A549 (cell line): ENCODE measurements around the gene LY6G6C. TPM values are rescaled to one million over a fixed set of nuclear protein-coding genes. Genes with fewer than 3 reads are reported as not detected.

ENCODE experiments used
- ATAC-seq, 2 experiments: fragments of 200-7000 bp in 1 of 2; fragments of >200 bp in 1 of 2; cut with Nextera tagmentation in 1 of 2; cut with Tn5 transposase in 1 of 2; 3 replicates each; pipeline versions ENCODE4 v1.8.0 to v1.9.1; 2018 to 2020; ENCODE audit warnings: mild to moderate bottlenecking in 1 of 2, moderate library complexity in 1 of 2
- CTCF ChIA-PET: fragments of 300-600 bp; sonication (Branson Sonifier 250); formaldehyde crosslinking; extraction: SDS; loops from one replicate; lab custom pipeline; 2021; ENCODE audit warnings: antibody characterized with exemption, inconsistent platforms; lab: Yijun Ruan, JAX
- POLR2A ChIA-PET: fragments of 350-600 bp; formaldehyde crosslinking; extraction: SDS; loops from one replicate; lab custom pipeline; 2021; ENCODE audit warnings: antibody characterized with exemption, inconsistent platforms; lab: Yijun Ruan, JAX
- DNase-seq, 2 experiments: peaks; one replicate each; pipeline versions ENCODE4 v3.0.0 to v3.0.0-alpha.2; 2011 to 2016; ENCODE audit warnings: low read depth in 1 of 2, low spot score in 1 of 2
- FAIRE-seq: peaks from 2 replicates; lab custom pipeline; 2011; peaks lifted over from hg19 to GRCh38; lab: Jason Lieb, UNC
- H3K27ac ChIP-seq, 2 experiments: fragments of >200 bp; sonication (Bioruptor Twin); formaldehyde crosslinking; 3 replicates each; pipeline ENCODE4 v1.5.1; 2016 to 2017
- H3K4me1 ChIP-seq: fragments of >200 bp; sonication (Bioruptor Twin); formaldehyde crosslinking; 3 replicates; pipeline ENCODE4 v1.6.1; 2016
- H3K4me2 ChIP-seq: fragments of >200 bp; sonication (Bioruptor Twin); formaldehyde crosslinking; 3 replicates; pipeline ENCODE4 v1.6.1; 2016
- H3K4me3 ChIP-seq: fragments of >200 bp; sonication (Bioruptor Twin); formaldehyde crosslinking; 3 replicates; pipeline ENCODE4 v1.5.1; 2016
- H3K9me3 ChIP-seq: fragments of >200 bp; sonication (Bioruptor Twin); formaldehyde crosslinking; 3 replicates; pipeline ENCODE4 v1.6.1; 2016
- CBX8 ChIP-seq: fragments of 200-600 bp; sonication (generic); IDR thresholded peaks from 2 replicates; pipeline ENCODE4 v1.6.1; 2016
- CHD4 ChIP-seq: fragments of 200-600 bp; sonication (generic); IDR thresholded peaks from 2 replicates; pipeline ENCODE4 v1.6.1; 2016; ENCODE audit warnings: antibody characterized with exemption, mild to moderate bottlenecking, borderline replicate concordance
- EHMT2 ChIP-seq: fragments of 200-600 bp; sonication (generic); IDR thresholded peaks from 2 replicates; pipeline ENCODE4 v1.6.1; 2016; ENCODE audit warnings: antibody characterized with exemption, low read depth, mild to moderate bottlenecking, moderate library complexity
- FOSL2 ChIP-seq, 2 experiments: fragments of 450-650 bp in 1 of 2; fragments of >200 bp in 1 of 2; sonication (Bioruptor Twin) in 1 of 2; formaldehyde crosslinking; IDR thresholded peaks; 2 replicates each; pipeline versions ENCODE4 v1.5.0 to v1.6.1; 2016 to 2020; ENCODE audit warnings: mild to moderate bottlenecking in 1 of 2, moderate library complexity in 1 of 2
- FOXS1 ChIP-seq: fragments of 250-450 bp; sonication (Bioruptor Pico); IDR thresholded peaks from 2 replicates; pipeline ENCODE4 v1.5.0; 2020; ENCODE audit warnings: mild to moderate bottlenecking, moderate library complexity
- HDAC2 ChIP-seq: fragments of 200-600 bp; sonication (generic); IDR thresholded peaks from 2 replicates; pipeline ENCODE4 v1.6.1; 2016
- HOXB13 ChIP-seq: fragments of 250-450 bp; sonication (Bioruptor Pico); IDR thresholded peaks from 2 replicates; pipeline ENCODE4 v1.5.0; 2020; ENCODE audit warnings: low read depth, mild to moderate bottlenecking, moderate library complexity
- HOXB5 ChIP-seq: fragments of 250-450 bp; sonication (Bioruptor Pico); IDR thresholded peaks from 2 replicates; pipeline ENCODE4 v1.5.0; 2020; ENCODE audit warnings: mild to moderate bottlenecking, moderate library complexity
- JUN ChIP-seq, 2 experiments: fragments of >200 bp; sonication (Bioruptor Twin); formaldehyde crosslinking; IDR thresholded peaks; 2 replicates in 1 of 2; 3 replicates in 1 of 2; pipeline ENCODE4 v1.6.1; 2016 to 2017
- KDM1A ChIP-seq: fragments of 200-600 bp; sonication (generic); IDR thresholded peaks from 2 replicates; pipeline ENCODE4 v1.6.1; 2016; ENCODE audit warnings: low read depth, mild to moderate bottlenecking
- MAX ChIP-seq: IDR thresholded peaks from 2 replicates; pipeline ENCODE4 v1.6.1; 2012
- MAZ ChIP-seq: fragments of 150-350 bp; IDR thresholded peaks from 2 replicates; pipeline ENCODE4 v1.6.1; 2014; ENCODE audit warnings: antibody characterized with exemption, low read depth, low read length, borderline replicate concordance
- NR3C1 ChIP-seq: fragments of >200 bp; sonication (Bioruptor Twin); formaldehyde crosslinking; IDR thresholded peaks from 3 replicates; pipeline ENCODE4 v1.6.1; 2017
- PHF8 ChIP-seq: fragments of 200-600 bp; sonication (generic); IDR thresholded peaks from 2 replicates; pipeline ENCODE4 v1.6.1; 2016; ENCODE audit warnings: low read depth, mild to moderate bottlenecking, antibody characterized with exemption, moderate library complexity, borderline replicate concordance
- POLR2A ChIP-seq: IDR thresholded peaks from 2 replicates; pipeline ENCODE4 v1.6.1; 2012; ENCODE audit warnings: mild to moderate bottlenecking, low read length
- RAD21 ChIP-seq, 2 experiments: fragments of >200 bp in 1 of 2; sonication (Bioruptor Twin) in 1 of 2; formaldehyde crosslinking in 1 of 2; IDR thresholded peaks in 1 of 2; conservative IDR thresholded peaks in 1 of 2; 2 replicates in 1 of 2; 3 replicates in 1 of 2; pipeline ENCODE4 v1.6.1; 2012 to 2018; ENCODE audit warnings: inconsistent platforms in 1 of 2
- RNF2 ChIP-seq: fragments of 200-600 bp; sonication (generic); IDR thresholded peaks from 2 replicates; pipeline ENCODE4 v1.6.1; 2016; ENCODE audit warnings: low read depth, mild to moderate bottlenecking, antibody characterized with exemption, moderate library complexity, borderline replicate concordance
- SMC3 ChIP-seq: fragments of >200 bp; sonication (Bioruptor Twin); formaldehyde crosslinking; IDR thresholded peaks from 3 replicates; pipeline ENCODE4 v1.6.1; 2018; ENCODE audit warnings: inconsistent platforms
- TP53 ChIP-seq: fragments of 250-450 bp; sonication (Bioruptor Pico); IDR thresholded peaks from 2 replicates; pipeline ENCODE4 v1.5.0; 2021; ENCODE audit warnings: mild to moderate bottlenecking, moderate library complexity
- ZNF302 ChIP-seq: fragments of 250-450 bp; sonication (Bioruptor Pico); IDR thresholded peaks from 2 replicates; pipeline ENCODE4 v1.9.0; 2021; ENCODE audit warnings: inconsistent platforms, mild to moderate bottlenecking, moderate library complexity
- WGBS: methylation state at CpG from one replicate; pipeline ENCODE4 v1.1.6; 2017; ENCODE audit errors: missing lambda C conversion rate; 5-methylcytosine and 5-hydroxymethylcytosine counted together
- polyA plus RNA-seq, 4 experiments: library from polyadenylated mRNA; depleted of rRNA in 3 of 4; stranded (reverse); fragments of >200 nt; fragmentation: RNase III in 1 of 4; extraction: RNeasy Plus Mini Kit Qiagen cat#74134 plus additional on column Dnase treatment in 1 of 4; gene quantifications; 2 replicates in 3 of 4; 3 replicates in 1 of 4; pipeline ENCODE4 v1.2.3, GENCODE V29; 2011 to 2017
- TF ChIP-seq, protein P1 (sequence below): fragments of >200 bp; sonication (Bioruptor Twin); formaldehyde crosslinking; IDR thresholded peaks from 3 replicates; pipeline ENCODE4 v1.6.1; 2016
- TF ChIP-seq, protein P2 (sequence below): IDR thresholded peaks from 2 replicates; pipeline ENCODE4 v1.6.1; 2012; ENCODE audit warnings: low read depth, borderline replicate concordance
- TF ChIP-seq, protein P3 (sequence below): IDR thresholded peaks from 2 replicates; pipeline ENCODE4 v1.6.1; 2012

Gene LY6G6C
- polyA plus RNA-seq, 2 of the 4 experiments (the other 2 are of a cell fraction) = 0.08 to 0.21 TPM

- CTCF ChIA-PET = interaction anchor here (1.5 to 3.1 kb wide), 2 partner anchors 9 to 128 kb away, joined by 3 to 9 read pairs; no protein-coding TSS in a partner anchor
Measured at GRCh38 chr6:31702405-31702818, 19.1 kb downstream of the LY6G6C start.

DNA sequence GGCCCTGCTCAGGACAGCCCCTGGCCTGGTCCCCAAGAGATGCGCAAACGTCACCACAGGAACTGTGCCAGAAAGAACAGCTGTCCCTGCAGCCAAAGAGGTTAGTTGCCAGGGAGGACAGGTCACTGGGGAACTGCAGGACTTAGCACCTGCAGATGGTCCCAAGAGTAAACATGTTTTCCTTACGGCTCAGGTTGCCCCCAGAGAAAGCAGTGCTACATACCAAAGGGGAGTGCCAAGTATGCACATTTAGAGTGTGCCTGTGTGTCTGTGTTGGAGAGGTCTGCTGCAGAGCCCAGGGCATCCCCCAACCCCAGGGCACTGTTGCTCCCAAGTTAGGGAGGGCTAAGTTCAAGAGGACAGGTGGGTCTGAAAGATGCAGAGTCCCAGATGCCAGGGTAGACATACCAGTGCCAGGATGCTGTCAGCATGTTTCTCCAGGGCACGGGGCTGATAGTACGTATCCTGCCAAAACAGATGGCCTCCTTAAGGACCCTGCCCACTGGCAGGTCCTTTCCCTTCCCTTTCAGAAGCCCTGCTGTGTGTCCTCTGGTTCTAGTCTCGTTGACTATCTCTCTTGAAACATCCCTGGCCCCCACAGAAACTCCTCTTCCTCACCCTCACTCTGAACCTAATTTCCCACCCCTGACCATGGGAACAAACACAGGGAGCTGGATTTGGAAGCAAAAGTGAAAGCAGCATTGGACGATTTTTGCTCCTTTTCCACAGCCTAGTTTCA lies 19.7 kb downstream of the LY6G6C start:
- WGBS = 64% methylated on average over 7 of the region's 7 CpGs
- ChIA-PET CTCF (interaction anchor here (1.5 to 3.1 kb wide), 2 partner anchors 8 to 128 kb away, joined by 3 to 9 read pairs; no protein-coding TSS in a partner anchor), POLR2A (no interaction called here)
- H3K4me3 ChIP-seq = peak overlapping the region; percentile 72
- FAIRE-seq (no peak), DNase-seq (no peak), ATAC-seq (no peak)
- H3K27ac ChIP-seq = peak overlapping the region; percentile 84 to 92
- peaks cover 13% of the 10 kb centered on the region; the same call in 2 of the 3 replicates for H3K4me1 ChIP-seq
- no peak for TF ChIP-seq POLR2A
- TF ChIP-seq HOXB5 = no peak
- TF ChIP-seq, protein P1, sequence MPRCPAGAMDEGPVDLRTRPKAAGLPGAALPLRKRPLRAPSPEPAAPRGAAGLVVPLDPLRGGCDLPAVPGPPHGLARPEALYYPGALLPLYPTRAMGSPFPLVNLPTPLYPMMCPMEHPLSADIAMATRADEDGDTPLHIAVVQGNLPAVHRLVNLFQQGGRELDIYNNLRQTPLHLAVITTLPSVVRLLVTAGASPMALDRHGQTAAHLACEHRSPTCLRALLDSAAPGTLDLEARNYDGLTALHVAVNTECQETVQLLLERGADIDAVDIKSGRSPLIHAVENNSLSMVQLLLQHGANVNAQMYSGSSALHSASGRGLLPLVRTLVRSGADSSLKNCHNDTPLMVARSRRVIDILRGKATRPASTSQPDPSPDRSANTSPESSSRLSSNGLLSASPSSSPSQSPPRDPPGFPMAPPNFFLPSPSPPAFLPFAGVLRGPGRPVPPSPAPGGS = no peak
- no peak for TF ChIP-seq HDAC2
- TF ChIP-seq, protein P2, sequence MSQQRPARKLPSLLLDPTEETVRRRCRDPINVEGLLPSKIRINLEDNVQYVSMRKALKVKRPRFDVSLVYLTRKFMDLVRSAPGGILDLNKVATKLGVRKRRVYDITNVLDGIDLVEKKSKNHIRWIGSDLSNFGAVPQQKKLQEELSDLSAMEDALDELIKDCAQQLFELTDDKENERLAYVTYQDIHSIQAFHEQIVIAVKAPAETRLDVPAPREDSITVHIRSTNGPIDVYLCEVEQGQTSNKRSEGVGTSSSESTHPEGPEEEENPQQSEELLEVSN = no peak
- no peak for TF ChIP-seq JUN (IDR thresholded peaks at IDR 0.05)
- no peak for TF ChIP-seq HOXB13
- no peak for TF ChIP-seq SMC3
- TF ChIP-seq NR3C1 = no peak
- no peak for TF ChIP-seq MAX
- TF ChIP-seq, protein P3, sequence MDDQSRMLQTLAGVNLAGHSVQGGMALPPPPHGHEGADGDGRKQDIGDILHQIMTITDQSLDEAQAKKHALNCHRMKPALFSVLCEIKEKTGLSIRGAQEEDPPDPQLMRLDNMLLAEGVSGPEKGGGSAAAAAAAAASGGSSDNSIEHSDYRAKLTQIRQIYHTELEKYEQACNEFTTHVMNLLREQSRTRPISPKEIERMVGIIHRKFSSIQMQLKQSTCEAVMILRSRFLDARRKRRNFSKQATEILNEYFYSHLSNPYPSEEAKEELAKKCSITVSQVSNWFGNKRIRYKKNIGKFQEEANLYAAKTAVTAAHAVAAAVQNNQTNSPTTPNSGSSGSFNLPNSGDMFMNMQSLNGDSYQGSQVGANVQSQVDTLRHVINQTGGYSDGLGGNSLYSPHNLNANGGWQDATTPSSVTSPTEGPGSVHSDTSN = no peak
- TF ChIP-seq PHF8 = no peak
- H3K9me3 ChIP-seq = no peaks in the 10 kb centered on the region
- H3K4me2 ChIP-seq = peak overlapping the region; percentile 81

More at GRCh38 chr6:31702405-31702818, 19.1 kb downstream of the LY6G6C start:
- WGBS = 13% methylated on average over 10 of the region's 10 CpGs
- ATAC-seq (peak; percentile 5 to 16; a peak in 3 of 6 replicates), FAIRE-seq (no peak), DNase-seq (no peak)
- Histone ChIP-seq H3K4me3 (peak overlapping the region; percentile 72), H3K27ac (peak overlapping the region; percentile 84 to 92), H3K4me1 (peaks cover 13% of the 10 kb centered on the region; the same call in 2 of the 3 replicates), H3K9me3 (no peaks in the 10 kb centered on the region), H3K4me2 (peak overlapping the region; percentile 81)
- POLR2A ChIA-PET = interaction anchor here (1.2 kb wide), 3 partner anchors 27 to 160 kb away, joined by 3 to 4 read pairs (median 4); partner anchors contain the start of genes DDAH2, MSH5 and NEU1
- no peak for TF ChIP-seq RNF2
- TF ChIP-seq RAD21 (conservative IDR thresholded peaks at IDR 0.05 in 1 of 2, IDR thresholded peaks at IDR 0.05 in 1 of 2) = no peak
- no peak for TF ChIP-seq MAZ

GRCh38 chr6:31700740-31701401 lies 20.7 kb downstream of the LY6G6C start:
- Histone ChIP-seq H3K4me1 (peaks cover 13% of the 10 kb centered on the region; the same call in 2 of the 3 replicates), H3K9me3 (no peaks in the 10 kb centered on the region), H3K27ac (no peak overlapping the region), H3K4me3 (no peak overlapping the region), H3K4me2 (no peak overlapping the region)
- ATAC-seq (no peak), FAIRE-seq (no peak), DNase-seq (no peak)
- no peak for TF ChIP-seq CBX8
- TF ChIP-seq RNF2 = no peak
- no peak for TF ChIP-seq CHD4
- TF ChIP-seq SMC3 = no peak
- TF ChIP-seq KDM1A = no peak
- TF ChIP-seq TP53 (CRISPR knock-in tag) = no peak
- TF ChIP-seq FOXS1 (CRISPR knock-in tag) = no peak
- no peak for TF ChIP-seq EHMT2
- TF ChIP-seq HDAC2 = no peak
- no peak for TF ChIP-seq FOSL2 (IDR thresholded peaks at IDR 0.05)
- TF ChIP-seq FOSL2 (CRISPR knock-in tag; IDR thresholded peaks at IDR 0.05) = no peak
- TF ChIP-seq ZNF302 (CRISPR knock-in tag) = no peak
- ChIA-PET POLR2A (no interaction called here), CTCF (no interaction called here)
- 72% methylated on average over 5 of the region's 5 CpGs for WGBS
